DOHH2 (cell line): Measurements from ENCODE around the gene CMTM3.
"Not testable (repeated sequence)": the region's sequence is repeated elsewhere in the genome, so short reads cannot be mapped to it uniquely, and the experiment has no call there.

Experiments used
- H3F3A ChIP-seq: fragments of 200-600 bp; sonication (generic), shearing (Covaris generic); 2 replicates; pipeline ENCODE4 v1.6.0; 2016; ENCODE audit warnings: antibody characterized with exemption, mild to moderate bottlenecking; ENCODE audit not compliant: control insufficient read depth, insufficient read depth
- H3K27ac ChIP-seq: fragments of 200-600 bp; sonication (generic); 2 replicates; pipeline ENCODE4 v1.5.1; 2014; ENCODE audit warnings: low read depth, mild to moderate bottlenecking, low read length, moderate library complexity
- H3K27me3 ChIP-seq: fragments of 200-600 bp; sonication (generic); 2 replicates; pipeline ENCODE4 v1.6.1; 2014; ENCODE audit warnings: mild to moderate bottlenecking, low read length, mixed read lengths; ENCODE audit not compliant: control insufficient read depth
- H3K36me3 ChIP-seq: fragments of 200-600 bp; sonication (generic); 2 replicates; pipeline ENCODE4 v1.6.1; 2014; ENCODE audit warnings: mild to moderate bottlenecking, low read length, moderate library complexity, mixed read lengths; ENCODE audit not compliant: control insufficient read depth
- H3K4me1 ChIP-seq: fragments of 200-600 bp; sonication (generic); 2 replicates; pipeline ENCODE4 v1.6.1; 2014; ENCODE audit warnings: mild to moderate bottlenecking, low read length, mixed read lengths; ENCODE audit not compliant: control insufficient read depth
- H3K4me2 ChIP-seq: fragments of 200-600 bp; sonication (generic); 2 replicates; pipeline ENCODE4 v1.6.0; 2014; ENCODE audit warnings: mild to moderate bottlenecking, low read length, moderate library complexity
- H3K4me3 ChIP-seq: fragments of 200-600 bp; sonication (generic); 2 replicates; pipeline ENCODE4 v1.5.1; 2014; ENCODE audit warnings: mild to moderate bottlenecking, low read length, mixed read lengths
- H3K79me2 ChIP-seq: fragments of 200-600 bp; sonication (generic); 2 replicates; pipeline ENCODE4 v1.6.1; 2014; ENCODE audit warnings: mild to moderate bottlenecking, low read length, mixed read lengths; ENCODE audit not compliant: control insufficient read depth
- H3K9me2 ChIP-seq: fragments of 200-600 bp; sonication (generic); replicated peaks from 2 replicates; pipeline ENCODE4 v1.6.1; 2014; ENCODE audit warnings: mild to moderate bottlenecking, low read length, mixed read lengths; ENCODE audit not compliant: control insufficient read depth
- H3K9me3 ChIP-seq: fragments of 200-600 bp; sonication (generic); 2 replicates; pipeline ENCODE4 v1.6.1; 2014; ENCODE audit warnings: antibody characterized with exemption, low read length, mixed read lengths; ENCODE audit not compliant: control insufficient read depth, insufficient read depth
- H4K20me1 ChIP-seq: fragments of 200-600 bp; sonication (generic); 2 replicates; pipeline ENCODE4 v1.6.0; 2014; ENCODE audit warnings: low read depth, mild to moderate bottlenecking, antibody characterized with exemption, low read length, moderate library complexity; ENCODE audit not compliant: control insufficient read depth, insufficient read depth
- CTCF ChIP-seq: fragments of 200-600 bp; sonication (generic); IDR thresholded peaks from one replicate; pipeline ENCODE4 v1.5.1; 2014; ENCODE audit warnings: antibody characterized with exemption, mild to moderate bottlenecking, low read depth, low read length; ENCODE audit not compliant: poor library complexity, severe bottlenecking
- EZH2phosphoT487 ChIP-seq: fragments of 200-600 bp; sonication (generic); IDR thresholded peaks from 2 replicates; pipeline ENCODE4 v1.6.1; 2017; ENCODE audit warnings: borderline replicate concordance, mild to moderate bottlenecking, antibody characterized with exemption, low read length, moderate library complexity, mixed read lengths

CMTM3 gene

GRCh38 chr16:66594739-66595138, 9.8 kb upstream of the CMTM3 start:
- no peaks in the 10 kb centered on the region for H3K9me2 ChIP-seq
- H3K79me2 ChIP-seq, result no peaks in the 10 kb centered on the region
- H3K4me2 ChIP-seq, result peak overlapping the region; percentile 36; the same call in 1 of the 2 replicates
- no peaks in the 10 kb centered on the region for H4K20me1 ChIP-seq
- TF ChIP-seq CTCF, result no peak
- no peak for TF ChIP-seq EZH2phosphoT487
- H3K4me3 ChIP-seq, result no peak overlapping the region
- H3K9me3 ChIP-seq, result no peaks in the 10 kb centered on the region
- no peaks in the 10 kb centered on the region for H3K36me3 ChIP-seq
- H3K27me3 ChIP-seq, result peaks cover 39% of the 10 kb centered on the region
- H3F3A ChIP-seq, result no peaks in the 10 kb centered on the region
- H3K4me1 ChIP-seq, result peaks cover 19% of the 10 kb centered on the region
- H3K27ac ChIP-seq, result no peak overlapping the region

- H3F3A ChIP-seq, H4K20me1 ChIP-seq: not testable (repeated sequence)
- peaks cover 12% of the 10 kb centered on the region for H3K9me3 ChIP-seq
These were observed 7.9 kb upstream of the CMTM3 start for GRCh38 chr16:66596559-66596958.

GRCh38 chr16:66596986-66597848, 7.3 kb upstream of the CMTM3 start:
- Histone ChIP-seq H3K27ac (no peak overlapping the region), H3K9me2 (no peaks in the 10 kb centered on the region), H3K27me3 (peaks cover 35% of the 10 kb centered on the region), H4K20me1 (no peaks in the 10 kb centered on the region), H3F3A (no peaks in the 10 kb centered on the region), H3K9me3 (peaks cover 17% of the 10 kb centered on the region), H3K4me2 (no peak overlapping the region), H3K79me2 (no peaks in the 10 kb centered on the region), H3K4me3 (no peak overlapping the region), H3K36me3 (no peaks in the 10 kb centered on the region), H3K4me1 (peaks cover 16% of the 10 kb centered on the region)
- TF ChIP-seq CTCF, result no peak
- TF ChIP-seq EZH2phosphoT487, result no peak

More at GRCh38 chr16:66596559-66596958, 7.9 kb upstream of the CMTM3 start:
- not testable (repeated sequence) for H3K36me3 ChIP-seq, H3K27ac ChIP-seq, H3K4me3 ChIP-seq, H3K79me2 ChIP-seq, H3K9me2 ChIP-seq, H3K4me2 ChIP-seq
- Histone ChIP-seq H3K27me3 (peaks cover 38% of the 10 kb centered on the region), H3K4me1 (peaks cover 16% of the 10 kb centered on the region)

- H3F3A ChIP-seq, result peaks cover 4% of the 10 kb centered on the region; the same call in 1 of the 2 replicates
- H3K9me3 ChIP-seq, result peaks cover 17% of the 10 kb centered on the region
- no peaks in the 10 kb centered on the region for H3K36me3 ChIP-seq
- peaks cover 37% of the 10 kb centered on the region for H3K27me3 ChIP-seq
- no peak overlapping the region for H3K27ac ChIP-seq
- peaks cover 16% of the 10 kb centered on the region for H3K4me1 ChIP-seq
- no peak overlapping the region for H3K4me2 ChIP-seq
- no peaks in the 10 kb centered on the region for H4K20me1 ChIP-seq
- no peaks in the 10 kb centered on the region for H3K9me2 ChIP-seq
- TF ChIP-seq CTCF (no peak), EZH2phosphoT487 (no peak)
- no peaks in the 10 kb centered on the region for H3K79me2 ChIP-seq
- H3K4me3 ChIP-seq, result no peak overlapping the region
These were observed 6.4 kb upstream of the CMTM3 start for GRCh38 chr16:66598111-66598510.
